HG02588 (cell line): ENCODE results near the gene LMNA.
A peak's percentile ranks its signal among the peaks of the same experiment; 100 is the strongest.
"Not testable (repeated sequence)": the region's sequence is repeated elsewhere in the genome, so short reads cannot be mapped to it uniquely, and the experiment has no call there.

Source experiments
- ATAC-seq: cut with Tn5 transposase; IDR thresholded peaks from one replicate; pipeline ENCODE4 v1.9.1; 2021; ENCODE audit warnings: mild to moderate bottlenecking, moderate library complexity; ENCODE audit not compliant: unreplicated experiment

LMNA gene

GRCh38 chr1:156120318-156120717 is 5.8 kb downstream of the LMNA start:
- ATAC-seq: no peak

- ATAC-seq: not testable (repeated sequence)
Measured at GRCh38 chr1:156121005-156121404, 6.5 kb downstream of the LMNA start.

- ATAC-seq: no peak
Measured at GRCh38 chr1:156121457-156121856, 6.9 kb downstream of the LMNA start.

- ATAC-seq: no peak
Measured at GRCh38 chr1:156122086-156122485, 7.6 kb downstream of the LMNA start.

GRCh38 chr1:156122519-156123355 is 8.2 kb downstream of the LMNA start:
- no peak for ATAC-seq

- no peak for ATAC-seq
Measured at GRCh38 chr1:156123356-156124196, 9.1 kb downstream of the LMNA start.

- no peak for ATAC-seq
Measured at GRCh38 chr1:156124557-156125483, 10.3 kb downstream of the LMNA start.

- ATAC-seq: not testable (repeated sequence)
Measured at GRCh38 chr1:156125544-156125943, 11.0 kb downstream of the LMNA start.

GRCh38 chr1:156126043-156126629 is 11.6 kb downstream of the LMNA start:
- peak; percentile 35 for ATAC-seq

- peak; percentile 56 for ATAC-seq
Measured at GRCh38 chr1:156126630-156127534, 12.4 kb downstream of the LMNA start.

GRCh38 chr1:156128308-156128653 is 13.8 kb downstream of the LMNA start:
- no peak for ATAC-seq

GRCh38 chr1:156128654-156129597 is 14.4 kb downstream of the LMNA start:
- no peak for ATAC-seq

- no peak for ATAC-seq
Measured at GRCh38 chr1:156129687-156130577, 15.4 kb downstream of the LMNA start.

GRCh38 chr1:156130578-156130942 is 16.0 kb downstream of the LMNA start:
- ATAC-seq: no peak

GRCh38 chr1:156134716-156135435 is 20.4 kb downstream of the LMNA start:
- ATAC-seq: no peak

GRCh38 chr1:156135930-156136871 is 21.7 kb downstream of the LMNA start:
- no peak for ATAC-seq
